Activated CD8-positive, alpha-beta memory T cell treated with anti-CD3 and anti-CD28 coated beads for 36 hours (primary cell): ENCODE data around the gene ZNF219. TPM values are rescaled to one million over a fixed set of nuclear protein-coding genes. Genes with fewer than 3 reads are reported as not detected.

Experiments used
- CTCF ChIA-PET: fragments of 350-600 bp; sonication (Branson Sonifier 250); formaldehyde crosslinking; loops from one replicate; lab custom pipeline; 2021; ENCODE audit warnings: antibody characterized with exemption; lab: Charles Lee
- POLR2A ChIA-PET: fragments of 350-600 bp; sonication (Branson Sonifier 250); formaldehyde crosslinking; loops from one replicate; lab custom pipeline; 2021; ENCODE audit warnings: antibody characterized with exemption; lab: Charles Lee
- total RNA-seq, 2 experiments: library from RNA; stranded (reverse); gene quantifications; one replicate each; pipeline ENCODE4 v1.2.3, GENCODE V29; 2021

ZNF219 gene
- total RNA-seq, 2 experiments from 2014 or later = 7.1 to 9.3 TPM

GRCh38 chr14:21077672-21078071 is 20.8 kb downstream of the ZNF219 start:
- POLR2A ChIA-PET = no interaction called here

DNA sequence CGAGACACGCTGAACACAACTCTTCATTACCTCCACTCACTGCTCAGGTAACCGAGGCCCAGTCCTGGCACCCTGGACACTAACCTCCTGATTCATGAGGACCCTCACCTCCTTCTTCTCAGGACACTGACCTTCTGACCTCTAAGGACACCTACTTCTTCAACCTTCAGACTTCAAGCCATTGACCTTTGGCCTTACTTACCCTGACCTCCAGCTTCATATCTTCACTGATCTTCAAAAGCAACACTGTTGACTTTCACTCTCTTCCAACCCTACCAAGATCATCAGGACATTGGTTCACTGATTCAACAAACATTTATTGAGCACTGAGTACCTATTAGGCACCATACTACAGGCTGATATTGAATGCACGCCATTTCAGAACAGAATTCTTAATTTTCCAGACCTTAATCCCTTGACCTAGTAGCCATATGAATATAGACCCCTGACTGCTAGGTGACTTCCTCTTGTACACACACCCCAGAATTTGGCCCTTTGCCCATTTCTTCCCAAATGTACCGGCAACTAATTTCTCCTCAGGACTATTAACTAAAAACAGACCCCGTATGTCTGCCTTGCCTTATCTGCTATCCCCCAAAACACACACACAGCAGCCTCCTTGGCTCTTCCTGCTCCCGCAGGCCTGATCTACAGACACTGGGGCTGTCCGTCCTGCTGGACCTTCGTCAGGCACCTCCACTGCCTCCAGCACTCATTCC is 22.6 kb downstream of the ZNF219 start:
- ChIA-PET CTCF (interaction anchor here (2.0 to 5.8 kb wide), 2 partner anchors 17 to 29 kb away, joined by 5 to 56 read pairs; no protein-coding TSS in a partner anchor), POLR2A (no interaction called here)

More at GRCh38 chr14:21077672-21078071, 20.8 kb downstream of the ZNF219 start:
- CTCF ChIA-PET = interaction anchor here (2.3 kb wide), 1 partner anchor 15 kb away, joined by 11 read pairs; no protein-coding TSS in a partner anchor

GRCh38 chr14:21074398-21075272 is 23.8 kb downstream of the ZNF219 start:
- CTCF ChIA-PET = interaction anchor here (2.0 to 5.8 kb wide), 2 partner anchors 18 to 30 kb away, joined by 5 to 56 read pairs; no protein-coding TSS in a partner anchor
- POLR2A ChIA-PET = no interaction called here

DNA sequence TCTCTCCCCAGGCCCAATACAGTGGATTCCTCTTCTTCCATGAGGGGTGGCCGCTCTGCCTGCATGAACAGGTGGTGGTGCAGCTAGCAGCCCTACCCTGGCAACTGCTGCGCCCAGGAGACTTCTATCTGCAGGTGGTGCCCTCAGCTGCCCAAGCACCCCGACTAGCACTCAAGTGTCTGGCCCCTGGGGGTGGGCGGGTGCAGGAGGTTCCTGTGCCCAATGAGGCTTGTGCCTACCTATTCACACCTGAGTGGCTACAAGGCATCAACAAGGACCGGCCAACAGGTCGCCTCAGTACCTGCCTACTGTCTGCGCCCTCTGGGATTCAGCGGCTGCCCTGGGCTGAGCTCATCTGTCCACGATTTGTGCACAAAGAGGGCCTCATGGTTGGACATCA is 24.5 kb downstream of the ZNF219 start:
- POLR2A ChIA-PET = no interaction called here
- CTCF ChIA-PET = interaction anchor here (2.0 to 5.8 kb wide), 3 partner anchors 16 to 31 kb away, joined by 5 to 56 read pairs (median 9); no protein-coding TSS in a partner anchor

- ChIA-PET CTCF (interaction anchor here (0.7 to 5.8 kb wide), 4 partner anchors 17 to 58 kb away, joined by 3 to 56 read pairs (median 6); no protein-coding TSS in a partner anchor), POLR2A (no interaction called here)
Observed at GRCh38 chr14:21072781-21073339, 25.6 kb downstream of the ZNF219 start.

DNA sequence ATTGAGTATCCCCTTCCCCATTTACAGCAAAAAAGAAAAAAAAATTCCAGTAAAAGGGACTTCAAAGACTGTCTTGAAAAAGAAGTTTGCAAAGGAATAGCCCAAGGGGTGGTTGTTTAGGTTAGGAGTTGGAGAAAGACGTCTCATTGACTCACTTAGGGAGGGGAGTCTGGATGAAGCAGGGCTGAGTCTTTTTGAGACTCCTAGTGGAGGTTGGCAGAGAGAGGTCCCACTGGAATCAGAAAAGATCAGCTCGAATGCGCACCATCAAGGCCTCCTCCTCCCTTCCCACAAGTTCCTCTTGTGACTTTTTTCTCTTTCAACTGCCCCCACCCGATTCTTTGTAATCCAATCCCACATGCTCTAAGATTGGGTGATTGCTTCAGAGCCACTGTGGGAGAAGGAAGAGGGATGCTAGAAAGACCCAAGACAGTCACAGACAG is 26.4 kb downstream of the ZNF219 start:
- ChIA-PET POLR2A (no interaction called here), CTCF (interaction anchor here (0.7 to 5.8 kb wide), 5 partner anchors 18 to 57 kb away, joined by 3 to 56 read pairs (median 9); no protein-coding TSS in a partner anchor)

GRCh38 chr14:21071225-21072030 is 27.0 kb downstream of the ZNF219 start:
- ChIA-PET POLR2A (interaction anchor here (1.5 kb wide), 1 partner anchor 32 kb away, joined by 7 read pairs; no protein-coding TSS in a partner anchor), CTCF (interaction anchor here (1.0 to 5.8 kb wide), 9 partner anchors 16 to 56 kb away, joined by 3 to 56 read pairs (median 7); partner anchors contain the start of gene TMEM253)

DNA sequence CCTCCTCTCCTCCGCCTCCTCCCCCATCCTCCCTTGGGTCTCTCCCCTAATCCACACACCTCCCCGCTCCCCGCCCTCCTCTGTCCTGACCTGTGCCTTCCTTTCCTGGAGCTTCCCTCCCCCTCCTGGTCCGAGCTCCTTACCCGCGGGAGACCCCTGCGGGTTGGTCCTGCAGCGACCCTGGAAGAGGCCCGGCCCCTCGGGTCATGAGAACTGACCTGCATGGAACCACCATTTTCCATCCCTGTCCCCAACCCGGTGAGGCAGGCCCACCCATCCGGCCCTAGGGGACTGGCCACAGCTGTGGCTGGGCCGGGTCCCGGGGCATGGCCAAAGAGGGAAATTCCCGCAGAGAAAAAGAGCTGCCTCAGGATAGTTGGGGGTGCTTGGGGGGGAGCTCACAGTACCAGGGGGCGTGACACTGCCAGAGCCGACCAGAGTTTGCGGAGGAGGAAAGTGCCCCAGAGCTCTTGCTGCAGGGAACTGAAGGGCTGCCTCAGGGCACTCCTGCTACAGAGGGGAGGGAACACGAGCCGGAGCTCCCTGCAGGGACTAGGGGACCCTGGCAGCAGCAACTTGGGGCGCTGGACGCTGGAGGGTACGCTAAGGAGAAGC is 27.7 kb downstream of the ZNF219 start:
- ChIA-PET POLR2A (interaction anchor here (1.5 kb wide), 1 partner anchor 33 kb away, joined by 7 read pairs; no protein-coding TSS in a partner anchor), CTCF (interaction anchor here (1.0 to 5.8 kb wide), 9 partner anchors 17 to 56 kb away, joined by 3 to 56 read pairs (median 7); partner anchors contain the start of gene TMEM253)

- CTCF ChIA-PET = interaction anchor here (1.0 to 5.8 kb wide), 8 partner anchors 18 to 55 kb away, joined by 3 to 56 read pairs (median 8); partner anchors contain the start of gene TMEM253
- POLR2A ChIA-PET = interaction anchor here (1.5 kb wide), 1 partner anchor 34 kb away, joined by 7 read pairs; no protein-coding TSS in a partner anchor
Observed at GRCh38 chr14:21070083-21070609, 28.3 kb downstream of the ZNF219 start, which contains the start of gene ARHGEF40. TSS of gene ARHGEF40 (plus strand) at chr14:21070304. CDS start at chr14:21070397, 93 bp downstream.

GRCh38 chr14:21069388-21070082 is 28.9 kb downstream of the ZNF219 start:
- ChIA-PET POLR2A (no interaction called here), CTCF (interaction anchor here (0.6 to 5.8 kb wide), 11 partner anchors 22 to 1458 kb away, joined by 3 to 56 read pairs (median 16); partner anchors contain the start of genes TMEM253 and ZNF219)

DNA sequence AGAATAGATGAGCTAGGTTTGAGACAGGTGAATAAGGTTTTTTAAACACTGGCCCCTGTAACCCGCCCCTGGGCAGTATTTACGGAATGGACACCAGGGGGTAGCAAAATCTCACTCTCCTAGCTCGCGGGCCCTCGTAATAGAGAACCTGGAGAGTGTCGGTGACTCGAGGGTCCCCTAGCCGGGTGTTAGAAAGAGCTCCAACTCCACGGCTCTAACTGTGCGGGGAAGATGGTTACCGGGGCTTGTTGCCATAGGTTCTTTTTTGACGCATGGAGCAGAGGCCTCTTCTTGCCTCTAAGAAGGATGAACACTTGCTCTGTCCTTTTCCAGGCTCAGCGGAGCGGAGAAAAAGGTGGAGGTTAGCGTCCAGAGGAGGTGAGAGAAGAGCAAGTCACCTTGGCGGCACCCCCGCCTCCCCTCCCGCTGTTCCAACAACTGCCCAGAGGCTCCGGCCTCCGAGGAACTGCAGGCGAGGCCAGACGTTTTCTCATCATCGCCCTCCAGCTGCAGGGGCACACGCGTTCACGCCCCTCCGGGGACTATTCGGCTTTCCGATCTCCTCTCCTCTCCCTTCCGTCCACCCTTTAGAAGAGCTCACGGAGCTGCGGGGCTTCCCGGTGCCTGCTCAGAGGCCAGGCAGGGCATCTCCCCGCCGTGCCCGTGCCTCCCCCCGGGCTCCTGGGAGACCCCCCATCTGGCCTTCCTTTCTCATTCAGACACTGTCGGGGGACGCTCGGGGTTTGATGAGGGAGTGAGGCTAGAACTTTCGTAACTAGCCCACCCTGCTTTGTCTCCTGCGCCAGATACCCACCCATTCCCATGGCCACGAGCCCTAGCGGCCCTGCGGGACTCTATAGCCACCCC is 29.7 kb downstream of the ZNF219 start:
- ChIA-PET CTCF (interaction anchor here (0.6 to 4.4 kb wide), 11 partner anchors 16 to 1459 kb away, joined by 3 to 42 read pairs (median 5); partner anchors contain the start of genes TMEM253 and ZNF219), POLR2A (no interaction called here)

DNA sequence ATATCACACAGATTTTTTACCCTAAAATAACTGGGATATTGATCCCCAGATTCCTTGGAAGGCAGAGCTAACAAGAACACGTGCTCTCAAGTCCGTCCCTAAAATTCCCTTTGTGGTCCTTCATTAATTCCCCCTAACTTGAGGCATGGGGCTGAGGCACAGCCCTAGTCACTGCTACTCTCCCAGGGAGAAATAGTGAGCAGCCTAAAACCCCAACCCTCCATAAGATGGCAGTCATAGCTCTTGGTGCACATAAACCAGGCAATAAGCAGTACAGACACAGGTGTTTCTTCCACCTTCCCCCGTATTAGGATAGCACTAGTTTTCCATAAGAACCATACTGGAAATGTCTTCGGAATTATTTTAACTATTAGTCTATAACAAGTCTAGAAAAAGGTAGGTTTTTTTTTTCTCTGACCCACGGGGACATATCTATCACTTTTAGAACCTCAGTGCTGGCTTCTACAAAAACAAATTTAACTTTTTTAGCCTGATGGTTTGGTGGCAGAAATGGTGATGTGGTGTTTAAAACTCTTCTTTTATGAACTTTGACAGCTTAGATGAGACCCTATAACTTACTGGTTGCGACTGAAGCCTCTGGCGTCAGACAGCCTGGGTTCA is 31.5 kb downstream of the ZNF219 start:
- POLR2A ChIA-PET = no interaction called here

GRCh38 chr14:21063479-21063878 is 35.0 kb downstream of the ZNF219 start:
- POLR2A ChIA-PET = no interaction called here
- CTCF ChIA-PET = interaction anchor here (1.2 kb wide), 1 partner anchor 29 kb away, joined by 3 read pairs; no protein-coding TSS in a partner anchor

More for the DNA sequence above, 31.5 kb downstream of the ZNF219 start:
- CTCF ChIA-PET = interaction anchor here (2.2 to 4.4 kb wide), 5 partner anchors 22 to 52 kb away, joined by 6 to 42 read pairs (median 28); partner anchors contain the start of gene ZNF219

GRCh38 chr14:21061347-21061668 is 37.1 kb downstream of the ZNF219 start:
- ChIA-PET CTCF (interaction anchor here (1.3 to 1.5 kb wide), 2 partner anchors 11 to 32 kb away, joined by 3 to 4 read pairs; no protein-coding TSS in a partner anchor), POLR2A (no interaction called here)
